ENCODE data around the gene AIFM2.

- TF ChIP-seq ZNF629 (tag by site-specific recombination; IDR thresholded peaks at IDR 0.05) (no peak), BCL11A (tag by site-specific recombination; IDR thresholded peaks at IDR 0.05; ENCODE audit: low read depth) (no peak), KLF16 (tag by site-specific recombination; IDR thresholded peaks at IDR 0.05) (no peak), ZNF449 (tag by site-specific recombination; IDR thresholded peaks at IDR 0.05) (no peak), ZFP3 (tag by site-specific recombination; IDR thresholded peaks at IDR 0.05; ENCODE audit: low read depth) (no peak)
- TF ChIP-seq, protein P1, sequence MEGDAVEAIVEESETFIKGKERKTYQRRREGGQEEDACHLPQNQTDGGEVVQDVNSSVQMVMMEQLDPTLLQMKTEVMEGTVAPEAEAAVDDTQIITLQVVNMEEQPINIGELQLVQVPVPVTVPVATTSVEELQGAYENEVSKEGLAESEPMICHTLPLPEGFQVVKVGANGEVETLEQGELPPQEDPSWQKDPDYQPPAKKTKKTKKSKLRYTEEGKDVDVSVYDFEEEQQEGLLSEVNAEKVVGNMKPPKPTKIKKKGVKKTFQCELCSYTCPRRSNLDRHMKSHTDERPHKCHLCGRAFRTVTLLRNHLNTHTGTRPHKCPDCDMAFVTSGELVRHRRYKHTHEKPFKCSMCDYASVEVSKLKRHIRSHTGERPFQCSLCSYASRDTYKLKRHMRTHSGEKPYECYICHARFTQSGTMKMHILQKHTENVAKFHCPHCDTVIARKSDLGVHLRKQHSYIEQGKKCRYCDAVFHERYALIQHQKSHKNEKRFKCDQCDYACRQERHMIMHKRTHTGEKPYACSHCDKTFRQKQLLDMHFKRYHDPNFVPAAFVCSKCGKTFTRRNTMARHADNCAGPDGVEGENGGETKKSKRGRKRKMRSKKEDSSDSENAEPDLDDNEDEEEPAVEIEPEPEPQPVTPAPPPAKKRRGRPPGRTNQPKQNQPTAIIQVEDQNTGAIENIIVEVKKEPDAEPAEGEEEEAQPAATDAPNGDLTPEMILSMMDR (tag by site-specific recombination; IDR thresholded peaks at IDR 0.05), result no peak
- TF ChIP-seq, protein P2, sequence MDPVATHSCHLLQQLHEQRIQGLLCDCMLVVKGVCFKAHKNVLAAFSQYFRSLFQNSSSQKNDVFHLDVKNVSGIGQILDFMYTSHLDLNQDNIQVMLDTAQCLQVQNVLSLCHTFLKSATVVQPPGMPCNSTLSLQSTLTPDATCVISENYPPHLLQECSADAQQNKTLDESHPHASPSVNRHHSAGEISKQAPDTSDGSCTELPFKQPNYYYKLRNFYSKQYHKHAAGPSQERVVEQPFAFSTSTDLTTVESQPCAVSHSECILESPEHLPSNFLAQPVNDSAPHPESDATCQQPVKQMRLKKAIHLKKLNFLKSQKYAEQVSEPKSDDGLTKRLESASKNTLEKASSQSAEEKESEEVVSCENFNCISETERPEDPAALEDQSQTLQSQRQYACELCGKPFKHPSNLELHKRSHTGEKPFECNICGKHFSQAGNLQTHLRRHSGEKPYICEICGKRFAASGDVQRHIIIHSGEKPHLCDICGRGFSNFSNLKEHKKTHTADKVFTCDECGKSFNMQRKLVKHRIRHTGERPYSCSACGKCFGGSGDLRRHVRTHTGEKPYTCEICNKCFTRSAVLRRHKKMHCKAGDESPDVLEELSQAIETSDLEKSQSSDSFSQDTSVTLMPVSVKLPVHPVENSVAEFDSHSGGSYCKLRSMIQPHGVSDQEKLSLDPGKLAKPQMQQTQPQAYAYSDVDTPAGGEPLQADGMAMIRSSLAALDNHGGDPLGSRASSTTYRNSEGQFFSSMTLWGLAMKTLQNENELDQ (tag by site-specific recombination; IDR thresholded peaks at IDR 0.05; ENCODE audit: low read depth), result no peak
These were observed 33.8 kb upstream of the AIFM2 start for GRCh38 chr10:70166394-70166793.
